ENCODE data around the gene NXPH2.

DNA sequence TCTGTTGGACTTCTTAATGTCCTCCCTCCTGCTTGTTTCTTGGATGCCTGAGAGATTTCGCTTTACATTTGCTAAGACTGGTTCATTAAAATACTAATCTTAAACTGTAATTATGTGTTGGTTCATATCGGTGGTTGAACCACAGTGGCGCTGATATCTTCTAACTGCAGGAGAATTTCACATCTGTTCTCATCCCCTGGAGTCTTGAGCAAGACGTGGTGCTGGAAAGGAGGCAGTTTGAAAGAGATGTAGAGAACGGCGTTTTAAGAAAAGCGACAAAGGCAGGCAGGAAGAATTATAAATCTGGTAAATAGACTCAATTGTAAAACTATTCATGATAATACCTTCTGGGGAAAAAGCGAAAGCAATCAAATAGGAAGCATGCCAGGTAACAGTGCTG lies 79.5 kb downstream of the NXPH2 start:
- TF ChIP-seq ZNF274 (IDR thresholded peaks at IDR 0.05; ENCODE audit: low read depth, low read length) = no peak
- no peak for TF ChIP-seq SUZ12 (IDR thresholded peaks at IDR 0.05; ENCODE audit: extremely low read depth, insufficient read depth, insufficient read length)

All from NT2/D1 (cell line).